ENCODE data around the gene C2orf92.

C2orf92 gene

GRCh38 chr2:97712693-97713295 is 43.3 kb downstream of the C2orf92 start:
- ChIA-PET CTCF (interaction anchor here (1.1 kb wide), 1 partner anchor 169 kb away, joined by 3 read pairs; no protein-coding TSS in a partner anchor), POLR2A (no interaction called here)
- TF ChIP-seq ZNF384 (IDR thresholded peaks at IDR 0.05): no peak
- no peak for TF ChIP-seq BHLHE40 (IDR thresholded peaks at IDR 0.05; ENCODE audit: borderline replicate concordance)
- DNase-seq (ENCODE audit: extremely low spot score): no peak

DNA sequence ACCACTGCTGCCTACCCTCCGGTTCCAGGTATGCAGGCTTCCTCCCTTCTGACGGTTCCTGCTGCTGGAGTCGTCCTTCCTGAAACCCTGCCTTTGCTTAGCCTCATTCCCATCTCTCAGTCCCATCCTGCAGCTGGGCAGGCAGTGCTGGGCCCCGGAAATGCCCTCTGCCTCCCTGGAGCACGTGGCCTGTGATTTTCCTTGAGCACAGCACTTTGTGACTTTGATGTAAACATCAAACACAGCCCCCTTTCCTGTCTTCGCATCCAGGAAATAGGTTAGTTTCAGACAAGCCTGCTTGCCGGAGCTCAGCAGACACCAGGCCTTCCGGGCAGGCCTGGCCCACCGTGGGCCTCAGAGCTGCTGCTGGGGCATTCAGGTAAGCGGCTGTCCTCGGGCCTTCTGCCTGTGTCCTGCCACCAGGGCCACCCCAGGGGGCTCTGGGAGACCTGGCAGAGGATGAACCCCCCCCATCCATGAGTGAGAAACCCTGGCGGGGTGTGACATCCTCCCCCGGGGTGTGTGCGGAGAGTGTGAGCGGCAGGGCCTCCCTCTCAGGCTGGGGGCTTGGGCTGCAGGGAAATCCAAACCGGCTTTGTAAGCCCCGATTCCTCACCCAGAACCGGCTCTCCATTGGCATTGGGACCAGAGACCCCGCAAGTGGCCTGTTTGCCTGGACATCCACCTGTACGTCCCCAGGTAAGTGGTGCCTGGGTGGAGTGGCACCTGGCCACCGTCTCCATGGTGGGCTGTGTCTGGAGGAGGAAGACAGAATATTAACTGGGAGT is 44.0 kb downstream of the C2orf92 start, which contains the start of gene ZAP70:
Gene ZAP70 (plus strand): TSS at position 281 of the 788 bp plus-strand sequence. CDS start 10,461 bp downstream, outside the sequence.
- no peak for DNase-seq (ENCODE audit: extremely low spot score)
- ChIA-PET CTCF (interaction anchor here (1.0 to 1.1 kb wide), 2 partner anchors 27 to 169 kb away, joined by 3 read pairs; no protein-coding TSS in a partner anchor), POLR2A (no interaction called here)
- TF ChIP-seq FOXK2 (IDR thresholded peaks at IDR 0.05) (no peak), L3MBTL2 (conservative IDR thresholded peaks at IDR 0.05) (no peak), HDGF (IDR thresholded peaks at IDR 0.05; ENCODE audit: borderline replicate concordance) (no peak), LEF1 (IDR thresholded peaks at IDR 0.05; ENCODE audit: borderline replicate concordance) (no peak), TARDBP (IDR thresholded peaks at IDR 0.05) (no peak), ZNF384 (IDR thresholded peaks at IDR 0.05) (no peak), SUZ12 (IDR thresholded peaks at IDR 0.05) (no peak), BHLHE40 (IDR thresholded peaks at IDR 0.05; ENCODE audit: borderline replicate concordance) (no peak), NFRKB (IDR thresholded peaks at IDR 0.05) (no peak), ARNT (IDR thresholded peaks at IDR 0.05) (no peak), FOXA1 (IDR thresholded peaks at IDR 0.05) (no peak), PKNOX1 (IDR thresholded peaks at IDR 0.05) (no peak), FOXM1 (IDR thresholded peaks at IDR 0.05; ENCODE audit: borderline replicate concordance) (no peak), ELF4 (IDR thresholded peaks at IDR 0.05) (no peak), CTBP1 (IDR thresholded peaks at IDR 0.05; ENCODE audit: borderline replicate concordance) (no peak), SP1 (IDR thresholded peaks at IDR 0.05) (no peak)

GRCh38 chr2:97714084-97714949 is 44.8 kb downstream of the C2orf92 start:
- no peak for DNase-seq (ENCODE audit: extremely low spot score)
- ChIA-PET CTCF (interaction anchor here (1.0 kb wide), 1 partner anchor 27 kb away, joined by 3 read pairs; no protein-coding TSS in a partner anchor), POLR2A (no interaction called here)
- TF ChIP-seq FOXM1 (IDR thresholded peaks at IDR 0.05; ENCODE audit: borderline replicate concordance) (no peak), LEF1 (IDR thresholded peaks at IDR 0.05; ENCODE audit: borderline replicate concordance) (no peak), ARNT (IDR thresholded peaks at IDR 0.05) (no peak), FOXA1 (IDR thresholded peaks at IDR 0.05) (no peak), BHLHE40 (IDR thresholded peaks at IDR 0.05; ENCODE audit: borderline replicate concordance) (no peak), SP1 (IDR thresholded peaks at IDR 0.05) (no peak), CTBP1 (IDR thresholded peaks at IDR 0.05; ENCODE audit: borderline replicate concordance) (no peak), L3MBTL2 (conservative IDR thresholded peaks at IDR 0.05) (no peak), NFRKB (IDR thresholded peaks at IDR 0.05) (no peak), HDGF (IDR thresholded peaks at IDR 0.05; ENCODE audit: borderline replicate concordance) (no peak), SUZ12 (IDR thresholded peaks at IDR 0.05) (no peak), FOXK2 (IDR thresholded peaks at IDR 0.05) (no peak)

GRCh38 chr2:97714950-97715652 is 45.6 kb downstream of the C2orf92 start:
- ChIA-PET CTCF (no interaction called here), POLR2A (no interaction called here)

GRCh38 chr2:97715951-97716694 is 46.6 kb downstream of the C2orf92 start:
- ChIA-PET CTCF (no interaction called here), POLR2A (no interaction called here)
- TF ChIP-seq CTBP1 (IDR thresholded peaks at IDR 0.05; ENCODE audit: borderline replicate concordance) (no peak), HDGF (IDR thresholded peaks at IDR 0.05; ENCODE audit: borderline replicate concordance) (no peak), LEF1 (IDR thresholded peaks at IDR 0.05; ENCODE audit: borderline replicate concordance) (no peak), L3MBTL2 (conservative IDR thresholded peaks at IDR 0.05) (no peak), ARNT (IDR thresholded peaks at IDR 0.05) (no peak), ZNF384 (IDR thresholded peaks at IDR 0.05) (no peak), PKNOX1 (IDR thresholded peaks at IDR 0.05) (no peak), FOXA1 (IDR thresholded peaks at IDR 0.05) (no peak)
- DNase-seq (ENCODE audit: extremely low spot score): no peak

More at GRCh38 chr2:97714950-97715652, 45.6 kb downstream of the C2orf92 start:
- no peak for DNase-seq (ENCODE audit: extremely low spot score)
- TF ChIP-seq TARDBP (IDR thresholded peaks at IDR 0.05) (no peak), SP1 (IDR thresholded peaks at IDR 0.05) (no peak), SUZ12 (IDR thresholded peaks at IDR 0.05) (no peak), ELF4 (IDR thresholded peaks at IDR 0.05) (no peak), HDGF (IDR thresholded peaks at IDR 0.05; ENCODE audit: borderline replicate concordance) (no peak), FOXM1 (IDR thresholded peaks at IDR 0.05; ENCODE audit: borderline replicate concordance) (no peak), BHLHE40 (IDR thresholded peaks at IDR 0.05; ENCODE audit: borderline replicate concordance) (no peak), CTBP1 (IDR thresholded peaks at IDR 0.05; ENCODE audit: borderline replicate concordance) (no peak), ZNF384 (IDR thresholded peaks at IDR 0.05) (no peak), FOXK2 (IDR thresholded peaks at IDR 0.05) (no peak), NFRKB (IDR thresholded peaks at IDR 0.05) (no peak), LEF1 (IDR thresholded peaks at IDR 0.05; ENCODE audit: borderline replicate concordance) (no peak)

Measured in HEK293T (cell line).